ENCODE results near the gene POTEF. TPM values are rescaled to one million over a fixed set of nuclear protein-coding genes. Genes with fewer than 3 reads are reported as not detected.
"Not testable (repeated sequence)": the region's sequence is repeated elsewhere in the genome, so short reads cannot be mapped to it uniquely, and the experiment has no call there.

Gene POTEF
- polyA plus RNA-seq, 1 donor (not counting 4 experiments of a cell fraction or from before 2014, with no cell fraction given) = not detected

GRCh38 chr2:130025931-130026330 is 103.1 kb downstream of the POTEF start:
- H3K79me2 ChIP-seq (ENCODE audit: control insufficient read depth, insufficient read depth, low read length); H3K27me3 ChIP-seq (ENCODE audit: control insufficient read depth, extremely low read depth, insufficient read depth, low read length); H3K27ac ChIP-seq (ENCODE audit: control insufficient read depth, insufficient read depth, low read length); H2AFZ ChIP-seq (ENCODE audit: control insufficient read depth, low read length); H3K4me2 ChIP-seq (ENCODE audit: control insufficient read depth, extremely low read depth, insufficient read depth, low read depth, low read length); H4K20me1 ChIP-seq (ENCODE audit: control insufficient read depth, extremely low read depth, insufficient read depth, low read length); FAIRE-seq; DNase-seq (ENCODE audit: low read depth, low spot score); H3K4me1 ChIP-seq (ENCODE audit: control insufficient read depth, extremely low read depth, insufficient read depth, low read length); H3K9ac ChIP-seq (ENCODE audit: control insufficient read depth, extremely low read depth, insufficient read depth, low read length); H3K4me3 ChIP-seq (ENCODE audit: control insufficient read depth in 2 of 3, extremely low read depth in 1 of 3, insufficient read depth in 2 of 3, low read depth in 1 of 3, low read length in 3 of 3); H3K36me3 ChIP-seq (ENCODE audit: control insufficient read depth in 2 of 2, extremely low read depth in 1 of 2, insufficient read depth in 2 of 2, low read length in 2 of 2); dilution Hi-C loops (cut with MboI; ENCODE audit: extremely low pct_ligation_motif_present, low sequenced_read_pairs); H3K9me1 ChIP-seq (ENCODE audit: control insufficient read depth, extremely low read depth, insufficient read depth, low read length); H3K9me3 ChIP-seq (ENCODE audit: control insufficient read depth, low read depth, low read length): not testable (repeated sequence)
- peak in 2 of 3 experiments; percentile 4 to 20 for TF ChIP-seq CTCF (optimal IDR thresholded peaks at IDR 0.05 in 1 of 3, IDR thresholded peaks at IDR 0.05 in 1 of 3, conservative IDR thresholded peaks at IDR 0.05 in 1 of 3; ENCODE audit: extremely low read depth in 1 of 3, insufficient read depth in 2 of 3, low read length in 3 of 3)

Small RNAs within 50 kb of the gene (small RNA-seq; reads per million reads assigned to genes)
- 0 reads per million in 3 experiments for gene AC018865.2 (ENCODE audit: insufficient read length in 3 of 3, low read depth in 3 of 3, low replicate concordance in 1 of 3)
- gene RNU6-1049P (ENCODE audit: insufficient read length in 3 of 3, low read depth in 3 of 3, low replicate concordance in 1 of 3) = 0 reads per million in 3 experiments

Other genes with a start within 250 kb of the POTEF start
- gene RAB6C, start 149.6 kb downstream of the POTEF start, polyA plus RNA-seq = 0.02 TPM in 1 of 3 replicates, not detected in the others
- gene CCDC74B, start 15.9 kb upstream of the POTEF start, polyA plus RNA-seq = 0.46 to 0.60 TPM (median 0.52 TPM) in 3 replicates
- 19.0 to 44.9 TPM (median 23.8 TPM) in 3 replicates for gene SMPD4, start 52.4 kb upstream of the POTEF start, polyA plus RNA-seq
- gene MZT2B, start 53.0 kb upstream of the POTEF start, polyA plus RNA-seq = 89.6 to 229 TPM (median 133 TPM) in 3 replicates
- gene TUBA3E, start 69.2 kb upstream of the POTEF start, polyA plus RNA-seq = not detected in 3 replicates
- 75.8 to 127 TPM (median 111 TPM) in 3 replicates for gene IMP4, start 213.7 kb upstream of the POTEF start, polyA plus RNA-seq
- gene PTPN18, start 226.8 kb upstream of the POTEF start, polyA plus RNA-seq = 8.7 to 13.5 TPM (median 9.6 TPM) in 3 replicates

Data from keratinocyte (primary cell).